GM10847 (cell line): ENCODE results near the gene MAP3K12.

Experiments
- POLR2A ChIP-seq: IDR thresholded peaks from 2 replicates; pipeline ENCODE4 v1.6.1; 2011; ENCODE audit not compliant: insufficient read length; ENCODE audit errors: extremely low read depth

MAP3K12 gene, protein sequence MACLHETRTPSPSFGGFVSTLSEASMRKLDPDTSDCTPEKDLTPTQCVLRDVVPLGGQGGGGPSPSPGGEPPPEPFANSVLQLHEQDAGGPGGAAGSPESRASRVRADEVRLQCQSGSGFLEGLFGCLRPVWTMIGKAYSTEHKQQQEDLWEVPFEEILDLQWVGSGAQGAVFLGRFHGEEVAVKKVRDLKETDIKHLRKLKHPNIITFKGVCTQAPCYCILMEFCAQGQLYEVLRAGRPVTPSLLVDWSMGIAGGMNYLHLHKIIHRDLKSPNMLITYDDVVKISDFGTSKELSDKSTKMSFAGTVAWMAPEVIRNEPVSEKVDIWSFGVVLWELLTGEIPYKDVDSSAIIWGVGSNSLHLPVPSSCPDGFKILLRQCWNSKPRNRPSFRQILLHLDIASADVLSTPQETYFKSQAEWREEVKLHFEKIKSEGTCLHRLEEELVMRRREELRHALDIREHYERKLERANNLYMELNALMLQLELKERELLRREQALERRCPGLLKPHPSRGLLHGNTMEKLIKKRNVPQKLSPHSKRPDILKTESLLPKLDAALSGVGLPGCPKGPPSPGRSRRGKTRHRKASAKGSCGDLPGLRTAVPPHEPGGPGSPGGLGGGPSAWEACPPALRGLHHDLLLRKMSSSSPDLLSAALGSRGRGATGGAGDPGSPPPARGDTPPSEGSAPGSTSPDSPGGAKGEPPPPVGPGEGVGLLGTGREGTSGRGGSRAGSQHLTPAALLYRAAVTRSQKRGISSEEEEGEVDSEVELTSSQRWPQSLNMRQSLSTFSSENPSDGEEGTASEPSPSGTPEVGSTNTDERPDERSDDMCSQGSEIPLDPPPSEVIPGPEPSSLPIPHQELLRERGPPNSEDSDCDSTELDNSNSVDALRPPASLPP

DNA sequence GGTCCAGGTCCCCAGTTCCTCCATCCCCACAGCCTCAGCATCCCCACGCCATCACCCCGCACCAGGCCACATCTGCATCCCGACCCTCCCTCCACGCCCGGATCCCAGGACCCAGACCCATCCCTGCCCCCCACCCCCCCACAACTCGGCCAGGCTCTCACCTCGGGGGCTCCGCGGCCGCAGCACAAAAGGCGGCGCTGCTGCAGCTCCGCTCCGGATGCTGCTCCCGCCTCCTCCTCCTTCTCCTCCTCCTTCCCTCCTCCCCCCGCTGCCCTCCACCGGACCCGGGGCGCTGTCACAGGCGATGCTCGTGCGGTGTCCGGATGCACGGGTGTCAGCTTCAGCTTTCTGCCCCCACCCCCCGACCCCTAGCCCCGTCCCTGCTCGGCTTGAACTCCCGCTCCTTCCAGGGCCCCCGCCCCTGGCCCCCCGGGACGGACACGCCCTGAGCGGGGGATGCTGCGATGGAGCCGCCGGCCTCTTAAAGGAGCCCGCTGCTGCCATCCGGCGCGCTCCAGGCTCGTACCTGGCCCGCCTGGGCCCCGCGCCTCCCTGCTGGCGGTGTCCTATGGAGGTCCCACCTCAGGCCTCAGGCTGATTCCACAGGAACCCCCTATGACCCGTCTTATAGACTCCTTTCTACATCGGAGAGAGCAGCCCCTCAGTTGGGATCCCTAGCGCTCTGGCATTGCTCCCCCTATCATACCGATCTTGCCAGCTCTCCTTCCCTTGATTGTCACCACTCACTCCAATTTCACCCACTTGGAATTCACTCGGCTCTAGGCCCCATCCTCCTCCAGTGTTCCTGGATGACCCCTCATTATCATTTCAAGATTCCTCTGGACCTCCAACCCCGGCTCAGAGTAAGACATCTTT is at the start of gene MAP3K12:
MAP3K12 (minus strand) TSS at position 193 of the 876 bp plus-strand sequence. CDS start 12,067 bp downstream, outside the sequence.
- TF ChIP-seq POLR2A = no peak

DNA sequence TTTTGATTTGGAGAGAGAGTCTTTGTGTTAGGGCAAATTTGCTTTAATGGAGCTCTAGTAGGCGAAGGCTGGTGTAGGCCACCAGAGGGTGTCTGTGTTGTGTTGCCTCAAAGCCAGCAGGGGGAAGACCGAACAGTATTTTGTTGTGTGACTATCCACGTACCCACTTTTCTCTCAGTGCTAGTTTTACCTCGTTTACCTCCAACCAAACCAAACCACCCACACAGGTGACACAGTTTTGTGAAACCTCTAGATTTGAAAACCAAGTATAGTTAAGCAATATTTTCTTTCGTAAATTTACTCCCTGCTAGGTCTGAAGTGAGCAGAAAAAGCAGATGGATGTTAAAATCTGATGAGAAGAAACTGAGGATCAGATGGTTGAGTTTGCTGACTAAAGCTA is 44.3 kb upstream of the MAP3K12 start:
- no peak for TF ChIP-seq POLR2A

DNA sequence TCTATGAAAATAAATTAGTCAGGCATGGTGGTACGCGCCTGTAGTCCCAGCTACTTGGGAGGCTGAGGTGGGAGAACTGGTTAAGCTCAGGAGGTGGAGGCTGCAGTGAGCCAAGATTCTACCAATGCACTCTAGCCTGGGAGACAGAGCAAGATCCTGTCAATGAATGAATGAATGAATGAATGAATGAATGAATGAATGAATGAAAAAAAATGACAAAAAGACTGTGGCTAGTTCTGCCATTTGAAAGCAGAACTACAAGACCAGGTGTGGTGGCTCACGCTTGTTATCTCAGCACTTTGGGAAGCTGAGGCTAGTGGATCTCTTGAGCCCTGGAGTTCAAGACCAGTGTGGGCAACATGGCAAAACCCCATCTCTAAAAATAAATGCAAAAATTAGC is 40.3 kb upstream of the MAP3K12 start:
- no peak for TF ChIP-seq POLR2A

DNA sequence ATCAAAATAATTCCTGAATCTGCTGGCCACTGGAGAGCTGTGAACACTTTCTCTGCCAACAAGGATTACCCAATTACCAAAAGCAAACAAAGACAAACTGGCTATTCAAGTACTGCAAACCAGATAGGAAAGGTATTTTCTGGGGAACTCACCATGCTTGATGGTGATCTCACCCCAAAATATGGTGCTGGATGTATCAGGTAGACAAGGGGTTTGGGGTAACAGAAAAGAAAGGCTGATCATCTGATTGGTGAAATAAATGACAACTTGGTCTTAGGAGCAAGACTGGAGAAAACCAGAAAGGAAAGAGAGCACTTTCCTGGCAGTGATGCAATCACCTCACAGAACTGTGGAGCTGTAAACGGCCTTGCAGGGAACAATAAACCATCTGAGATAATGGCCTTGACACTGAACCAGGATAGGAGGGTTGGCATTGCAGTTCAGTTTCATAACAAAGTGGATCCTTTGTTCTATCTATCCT is 39.0 kb upstream of the MAP3K12 start:
- TF ChIP-seq POLR2A = no peak

DNA sequence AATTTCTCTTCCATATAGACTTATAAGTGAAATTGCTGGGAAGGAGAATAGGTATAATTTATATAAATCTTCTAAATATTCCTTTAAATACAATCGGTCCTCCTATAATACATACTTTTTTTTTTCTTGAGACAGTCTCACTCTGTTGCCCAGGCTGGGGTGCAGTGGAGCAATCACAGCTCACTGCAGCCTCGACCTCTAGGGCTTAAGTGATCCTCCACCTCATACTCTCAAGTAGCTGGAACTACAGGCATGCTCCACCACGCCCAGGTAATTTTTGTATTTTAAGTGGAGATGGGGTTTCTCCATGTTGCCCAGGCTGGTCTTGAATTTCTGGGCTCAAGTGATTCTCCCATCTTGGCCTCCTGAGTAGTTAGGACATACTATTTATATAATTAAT is 37.7 kb upstream of the MAP3K12 start:
- no peak for TF ChIP-seq POLR2A

DNA sequence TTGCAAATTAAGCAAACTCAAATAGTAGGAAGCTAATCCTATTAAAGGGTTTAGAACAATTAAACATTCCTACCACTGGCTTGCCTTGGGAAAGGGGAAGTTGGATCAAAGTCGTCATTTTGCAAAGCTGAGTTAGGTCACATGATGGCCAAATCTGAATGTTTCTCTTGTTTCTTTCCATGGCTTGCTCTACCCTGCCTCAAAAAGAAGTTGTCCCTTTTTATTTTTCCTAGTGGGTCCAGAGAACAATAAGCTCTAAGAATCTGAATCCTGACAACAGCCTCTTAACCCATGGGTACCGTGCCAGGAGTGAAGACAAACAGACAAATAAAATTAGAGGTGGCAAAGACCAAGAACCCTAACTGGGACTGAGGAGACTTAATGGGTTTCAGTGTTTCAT is 34.2 kb upstream of the MAP3K12 start:
- TF ChIP-seq POLR2A = no peak

DNA sequence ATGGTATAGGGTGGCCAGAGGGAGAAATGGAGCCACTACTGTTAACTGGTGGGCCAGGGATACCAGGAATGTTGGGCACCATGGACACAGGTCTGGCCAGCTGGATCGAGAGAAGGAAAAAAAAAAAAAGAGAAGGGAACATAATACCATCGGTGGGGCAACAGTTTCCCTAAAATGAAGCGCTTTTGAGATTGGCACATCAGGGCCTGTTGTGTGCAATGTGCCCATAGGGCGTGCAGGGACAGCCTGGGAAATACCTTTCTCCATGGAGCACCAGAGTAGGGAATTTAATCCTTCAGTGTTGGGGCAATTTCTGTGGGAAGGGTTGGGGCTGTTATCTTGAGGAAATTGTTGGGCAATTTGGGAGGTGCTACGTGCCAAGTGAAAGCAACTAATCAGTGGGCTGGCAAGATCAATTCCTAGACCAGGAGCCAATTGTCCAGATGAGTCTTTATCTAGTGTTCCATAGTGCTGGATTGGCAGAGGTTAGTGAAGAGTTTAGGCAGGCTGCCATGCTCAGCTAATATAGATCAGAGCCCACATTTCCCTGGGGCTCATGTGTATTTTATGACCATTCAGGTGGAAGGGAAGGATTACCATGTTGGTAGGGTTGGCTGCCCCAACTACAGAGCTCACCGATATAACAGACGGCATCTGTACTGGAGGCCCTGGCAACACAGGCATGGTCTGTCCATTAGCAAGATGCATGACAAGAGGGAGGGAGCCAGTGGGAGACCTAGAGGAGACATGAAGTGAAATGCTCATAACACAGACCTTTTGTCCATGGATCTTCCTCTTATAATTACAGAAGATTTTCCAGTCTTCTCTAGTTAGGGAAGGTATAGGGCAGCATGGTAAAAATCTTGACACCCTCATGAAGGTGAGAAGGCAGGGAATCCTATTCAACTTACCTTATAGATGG is 33.5 kb upstream of the MAP3K12 start:
- no peak for TF ChIP-seq POLR2A

DNA sequence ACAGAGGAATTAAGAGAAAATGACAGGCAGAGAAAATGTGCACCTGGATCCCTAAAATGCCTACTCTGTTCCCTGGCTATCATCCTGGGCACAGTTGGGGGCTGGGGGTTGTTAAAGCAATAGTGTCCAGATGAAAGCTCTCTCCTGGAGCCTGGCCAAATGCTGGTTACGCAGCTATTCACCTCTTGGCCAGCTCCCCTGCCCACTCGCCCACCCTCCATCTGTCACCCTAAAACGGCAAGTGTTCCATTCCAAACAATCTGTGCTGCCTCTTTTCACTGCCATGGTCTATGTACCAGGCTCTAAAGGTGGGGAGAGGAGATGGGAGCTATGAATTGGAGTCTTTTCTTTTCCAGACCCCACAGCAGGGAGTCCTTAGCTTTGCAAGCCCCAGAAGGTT is 32.8 kb upstream of the MAP3K12 start:
- no peak for TF ChIP-seq POLR2A

DNA sequence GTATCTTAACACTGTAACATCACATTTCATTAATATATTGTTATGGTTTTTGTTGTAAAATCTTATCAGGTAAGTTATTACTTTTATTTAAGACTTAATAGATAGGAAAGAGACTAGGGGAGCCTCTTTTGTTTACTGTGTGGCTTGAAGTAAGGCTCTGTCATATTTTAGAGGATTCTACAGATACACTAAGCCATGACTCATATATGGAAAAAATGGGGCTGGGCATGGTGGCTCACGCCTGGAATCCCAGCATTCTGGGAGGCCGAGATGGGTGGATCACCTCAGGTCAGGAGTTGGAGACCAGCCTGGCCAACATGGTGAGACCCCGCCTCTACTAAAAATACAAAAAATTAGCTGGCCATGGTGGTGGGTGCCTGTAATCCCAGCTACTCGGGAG is 31.7 kb upstream of the MAP3K12 start:
- TF ChIP-seq POLR2A = no peak

DNA sequence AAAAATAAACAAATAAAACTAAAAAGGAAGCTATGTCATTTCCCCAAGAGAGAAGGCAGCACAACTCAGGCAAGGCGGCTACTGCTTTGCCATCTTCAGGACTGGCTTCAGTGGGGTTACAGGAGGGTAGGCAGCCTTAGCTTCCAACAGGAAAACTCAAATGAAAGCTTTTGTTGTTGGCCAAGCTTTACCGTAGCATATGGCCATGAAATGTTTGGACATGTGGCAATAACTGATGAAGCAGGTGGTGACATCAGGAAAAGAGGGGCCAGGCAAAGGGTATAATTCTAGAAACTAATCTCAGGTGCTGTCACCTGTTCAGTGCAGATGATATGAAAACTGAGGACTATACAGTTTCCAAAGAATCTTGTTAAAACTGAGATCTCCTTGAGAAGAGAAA is 30.8 kb upstream of the MAP3K12 start:
- TF ChIP-seq POLR2A = no peak

DNA sequence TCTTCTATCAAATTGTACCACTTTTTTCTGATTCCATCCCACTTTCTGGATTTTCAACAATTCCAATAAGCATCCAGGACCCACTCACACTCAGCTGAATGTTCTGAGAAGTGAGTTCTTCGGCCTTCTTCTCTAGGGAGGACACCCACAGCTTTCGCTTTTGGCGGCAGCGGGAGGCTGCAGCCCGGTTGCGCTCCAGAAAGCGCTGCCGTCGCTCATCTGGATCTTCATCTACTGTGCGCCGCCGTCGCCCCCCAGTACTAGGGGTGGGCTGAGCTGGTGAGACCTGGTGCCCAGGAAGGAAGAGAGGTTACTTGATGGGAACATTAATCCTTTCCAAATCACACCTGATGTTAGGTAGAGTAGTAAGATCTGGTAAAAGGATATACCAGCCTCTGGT is 25.2 kb upstream of the MAP3K12 start:
- no peak for TF ChIP-seq POLR2A

DNA sequence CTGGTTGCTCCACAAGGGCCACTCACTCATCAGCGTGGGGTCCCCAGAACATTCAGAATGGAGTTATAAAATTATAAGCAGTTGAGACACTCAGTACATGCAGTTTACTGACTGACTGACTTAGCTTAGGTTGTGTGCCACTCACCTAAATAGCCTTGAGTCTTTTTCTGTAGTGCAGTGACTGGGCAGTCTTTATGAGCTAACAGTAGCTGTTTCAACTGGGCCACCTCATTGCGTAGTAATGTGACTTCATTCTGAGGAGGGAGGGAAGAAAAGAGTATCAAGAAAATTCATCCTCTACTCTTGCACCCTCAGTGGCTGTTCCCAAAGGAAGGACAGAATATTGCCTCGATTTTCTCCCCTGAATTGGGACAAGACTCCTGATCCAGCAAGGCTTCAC is 23.9 kb upstream of the MAP3K12 start:
- TF ChIP-seq POLR2A = no peak

DNA sequence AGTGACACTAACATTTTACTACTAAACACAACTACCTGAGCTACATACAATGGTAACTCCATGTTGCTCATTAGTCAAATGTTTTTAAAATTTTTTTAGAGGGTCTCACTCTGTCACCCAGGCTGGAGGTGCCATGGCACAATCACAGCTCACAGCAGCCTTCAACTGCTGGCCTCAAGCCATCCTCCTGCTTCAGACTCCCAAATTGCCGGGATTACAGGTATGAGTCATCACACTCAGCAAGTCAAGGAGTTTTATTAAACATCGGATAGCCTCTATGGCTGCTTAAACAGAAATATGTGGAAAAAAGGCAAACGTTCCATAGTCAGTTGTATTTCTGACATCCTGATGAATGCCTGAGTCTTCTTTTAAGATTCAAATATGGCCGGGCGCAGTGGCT is 19.1 kb upstream of the MAP3K12 start:
- no peak for TF ChIP-seq POLR2A
